ENCODE data around the gene DLK1. TPM values are rescaled to one million over a fixed set of nuclear protein-coding genes. Genes with fewer than 3 reads are reported as not detected.

The DLK1 gene
- total RNA-seq, 1 experiment from 2014 or later = 3.3 TPM

DNA sequence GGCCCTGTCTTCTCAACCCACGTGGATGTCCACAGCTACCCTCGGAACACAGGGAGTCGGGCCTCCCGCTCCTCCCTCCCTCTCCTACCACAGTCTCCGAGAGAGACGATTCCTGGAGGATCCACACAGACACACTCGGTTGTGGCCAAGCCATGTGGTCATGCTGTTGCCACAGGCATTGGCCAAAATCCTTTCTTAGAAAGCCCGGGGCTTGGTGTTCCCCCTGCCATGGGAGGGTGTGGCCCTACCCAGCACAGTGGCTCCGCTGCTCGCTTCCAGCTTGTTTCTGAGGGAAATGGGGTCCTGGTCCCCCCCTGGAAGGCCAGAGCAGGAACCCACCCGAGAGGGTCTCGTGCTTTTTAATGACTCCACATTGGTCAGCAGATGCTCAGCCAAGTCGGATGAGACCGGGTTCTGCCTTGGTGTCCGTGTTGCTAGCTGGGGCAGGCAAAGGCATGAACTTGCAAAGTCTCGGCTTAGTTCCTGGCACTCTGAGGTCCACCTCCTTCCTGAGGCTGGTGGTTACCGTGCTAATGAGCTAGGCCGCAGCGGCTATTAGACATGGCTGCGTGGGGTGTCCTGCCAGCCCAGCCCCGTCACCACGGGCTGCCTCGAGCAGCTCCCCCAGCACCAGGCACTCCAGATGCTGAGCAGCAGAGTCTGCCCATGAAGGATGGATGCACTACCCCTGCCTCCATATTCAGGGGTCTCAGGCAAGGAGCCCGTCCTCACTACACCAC is 52.4 kb downstream of the DLK1 start:
- Mint-ChIP-seq H3K27ac (no peak overlapping the region), H3K4me1 (no peaks in the 10 kb centered on the region), H3K9me3 (no peaks in the 10 kb centered on the region), H3K36me3 (no peaks in the 10 kb centered on the region), H3K27me3 (ENCODE audit: low read depth) (no peaks in the 10 kb centered on the region; the same call in 1 of the 2 replicates), H3K4me3 (no peak overlapping the region)
- POLR2A ChIA-PET = interaction anchor here (0.5 kb wide), 1 partner anchor 93 kb away, joined by 3 read pairs; no protein-coding TSS in a partner anchor
- CTCF ChIA-PET = interaction anchor here (0.8 to 1.7 kb wide), 3 partner anchors 10 to 126 kb away, joined by 3 to 4 read pairs (median 3); no protein-coding TSS in a partner anchor
- DNase-seq (ENCODE audit: low spot score) = no peak
- no peak for ATAC-seq
- TF ChIP-seq NFYB (CRISPR knock-in tag; conservative IDR thresholded peaks at IDR 0.05; ENCODE audit: low read depth) (no peak), FOXJ3 (CRISPR knock-in tag; IDR thresholded peaks at IDR 0.05; ENCODE audit: borderline replicate concordance) (no peak), ZNF232 (CRISPR knock-in tag; IDR thresholded peaks at IDR 0.05) (no peak), ZNF219 (CRISPR knock-in tag; IDR thresholded peaks at IDR 0.05; ENCODE audit: borderline replicate concordance) (no peak), ZNF263 (CRISPR knock-in tag; IDR thresholded peaks at IDR 0.05; ENCODE audit: low read depth) (no peak), ATF1 (CRISPR knock-in tag; IDR thresholded peaks at IDR 0.05) (no peak), ETV6 (CRISPR knock-in tag; IDR thresholded peaks at IDR 0.05) (no peak), GABPB1 (CRISPR knock-in tag; IDR thresholded peaks at IDR 0.05) (no peak), IRF2 (CRISPR knock-in tag; IDR thresholded peaks at IDR 0.05; ENCODE audit: borderline replicate concordance, low read depth) (no peak), CREB1 (CRISPR knock-in tag; IDR thresholded peaks at IDR 0.05) (no peak), MYBL2 (CRISPR knock-in tag; IDR thresholded peaks at IDR 0.05) (no peak)
- TF ChIP-seq, protein P1, sequence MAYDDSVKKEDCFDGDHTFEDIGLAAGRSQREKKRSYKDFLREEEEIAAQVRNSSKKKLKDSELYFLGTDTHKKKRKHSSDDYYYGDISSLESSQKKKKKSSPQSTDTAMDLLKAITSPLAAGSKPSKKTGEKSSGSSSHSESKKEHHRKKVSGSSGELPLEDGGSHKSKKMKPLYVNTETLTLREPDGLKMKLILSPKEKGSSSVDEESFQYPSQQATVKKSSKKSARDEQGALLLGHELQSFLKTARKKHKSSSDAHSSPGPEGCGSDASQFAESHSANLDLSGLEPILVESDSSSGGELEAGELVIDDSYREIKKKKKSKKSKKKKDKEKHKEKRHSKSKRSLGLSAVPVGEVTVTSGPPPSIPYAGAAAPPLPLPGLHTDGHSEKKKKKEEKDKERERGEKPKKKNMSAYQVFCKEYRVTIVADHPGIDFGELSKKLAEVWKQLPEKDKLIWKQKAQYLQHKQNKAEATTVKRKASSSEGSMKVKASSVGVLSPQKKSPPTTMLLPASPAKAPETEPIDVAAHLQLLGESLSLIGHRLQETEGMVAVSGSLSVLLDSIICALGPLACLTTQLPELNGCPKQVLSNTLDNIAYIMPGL (CRISPR knock-in tag; IDR thresholded peaks at IDR 0.05) = no peak
- TF ChIP-seq, protein P2, sequence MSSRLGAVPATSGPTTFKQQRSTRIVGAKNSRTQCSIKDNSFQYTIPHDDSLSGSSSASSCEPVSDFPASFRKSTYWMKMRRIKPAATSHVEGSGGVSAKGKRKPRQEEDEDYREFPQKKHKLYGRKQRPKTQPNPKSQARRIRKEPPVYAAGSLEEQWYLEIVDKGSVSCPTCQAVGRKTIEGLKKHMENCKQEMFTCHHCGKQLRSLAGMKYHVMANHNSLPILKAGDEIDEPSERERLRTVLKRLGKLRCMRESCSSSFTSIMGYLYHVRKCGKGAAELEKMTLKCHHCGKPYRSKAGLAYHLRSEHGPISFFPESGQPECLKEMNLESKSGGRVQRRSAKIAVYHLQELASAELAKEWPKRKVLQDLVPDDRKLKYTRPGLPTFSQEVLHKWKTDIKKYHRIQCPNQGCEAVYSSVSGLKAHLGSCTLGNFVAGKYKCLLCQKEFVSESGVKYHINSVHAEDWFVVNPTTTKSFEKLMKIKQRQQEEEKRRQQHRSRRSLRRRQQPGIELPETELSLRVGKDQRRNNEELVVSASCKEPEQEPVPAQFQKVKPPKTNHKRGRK (CRISPR knock-in tag; IDR thresholded peaks at IDR 0.05; ENCODE audit: borderline replicate concordance) = no peak
- TF ChIP-seq, protein P3, sequence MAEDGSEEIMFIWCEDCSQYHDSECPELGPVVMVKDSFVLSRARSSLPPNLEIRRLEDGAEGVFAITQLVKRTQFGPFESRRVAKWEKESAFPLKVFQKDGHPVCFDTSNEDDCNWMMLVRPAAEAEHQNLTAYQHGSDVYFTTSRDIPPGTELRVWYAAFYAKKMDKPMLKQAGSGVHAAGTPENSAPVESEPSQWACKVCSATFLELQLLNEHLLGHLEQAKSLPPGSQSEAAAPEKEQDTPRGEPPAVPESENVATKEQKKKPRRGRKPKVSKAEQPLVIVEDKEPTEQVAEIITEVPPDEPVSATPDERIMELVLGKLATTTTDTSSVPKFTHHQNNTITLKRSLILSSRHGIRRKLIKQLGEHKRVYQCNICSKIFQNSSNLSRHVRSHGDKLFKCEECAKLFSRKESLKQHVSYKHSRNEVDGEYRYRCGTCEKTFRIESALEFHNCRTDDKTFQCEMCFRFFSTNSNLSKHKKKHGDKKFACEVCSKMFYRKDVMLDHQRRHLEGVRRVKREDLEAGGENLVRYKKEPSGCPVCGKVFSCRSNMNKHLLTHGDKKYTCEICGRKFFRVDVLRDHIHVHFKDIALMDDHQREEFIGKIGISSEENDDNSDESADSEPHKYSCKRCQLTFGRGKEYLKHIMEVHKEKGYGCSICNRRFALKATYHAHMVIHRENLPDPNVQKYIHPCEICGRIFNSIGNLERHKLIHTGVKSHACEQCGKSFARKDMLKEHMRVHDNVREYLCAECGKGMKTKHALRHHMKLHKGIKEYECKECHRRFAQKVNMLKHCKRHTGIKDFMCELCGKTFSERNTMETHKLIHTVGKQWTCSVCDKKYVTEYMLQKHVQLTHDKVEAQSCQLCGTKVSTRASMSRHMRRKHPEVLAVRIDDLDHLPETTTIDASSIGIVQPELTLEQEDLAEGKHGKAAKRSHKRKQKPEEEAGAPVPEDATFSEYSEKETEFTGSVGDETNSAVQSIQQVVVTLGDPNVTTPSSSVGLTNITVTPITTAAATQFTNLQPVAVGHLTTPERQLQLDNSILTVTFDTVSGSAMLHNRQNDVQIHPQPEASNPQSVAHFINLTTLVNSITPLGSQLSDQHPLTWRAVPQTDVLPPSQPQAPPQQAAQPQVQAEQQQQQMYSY (CRISPR knock-in tag; IDR thresholded peaks at IDR 0.05) = no peak
- TF ChIP-seq, protein P4, sequence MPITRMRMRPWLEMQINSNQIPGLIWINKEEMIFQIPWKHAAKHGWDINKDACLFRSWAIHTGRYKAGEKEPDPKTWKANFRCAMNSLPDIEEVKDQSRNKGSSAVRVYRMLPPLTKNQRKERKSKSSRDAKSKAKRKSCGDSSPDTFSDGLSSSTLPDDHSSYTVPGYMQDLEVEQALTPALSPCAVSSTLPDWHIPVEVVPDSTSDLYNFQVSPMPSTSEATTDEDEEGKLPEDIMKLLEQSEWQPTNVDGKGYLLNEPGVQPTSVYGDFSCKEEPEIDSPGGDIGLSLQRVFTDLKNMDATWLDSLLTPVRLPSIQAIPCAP (CRISPR knock-in tag; IDR thresholded peaks at IDR 0.05) = no peak
- TF ChIP-seq, protein P5, sequence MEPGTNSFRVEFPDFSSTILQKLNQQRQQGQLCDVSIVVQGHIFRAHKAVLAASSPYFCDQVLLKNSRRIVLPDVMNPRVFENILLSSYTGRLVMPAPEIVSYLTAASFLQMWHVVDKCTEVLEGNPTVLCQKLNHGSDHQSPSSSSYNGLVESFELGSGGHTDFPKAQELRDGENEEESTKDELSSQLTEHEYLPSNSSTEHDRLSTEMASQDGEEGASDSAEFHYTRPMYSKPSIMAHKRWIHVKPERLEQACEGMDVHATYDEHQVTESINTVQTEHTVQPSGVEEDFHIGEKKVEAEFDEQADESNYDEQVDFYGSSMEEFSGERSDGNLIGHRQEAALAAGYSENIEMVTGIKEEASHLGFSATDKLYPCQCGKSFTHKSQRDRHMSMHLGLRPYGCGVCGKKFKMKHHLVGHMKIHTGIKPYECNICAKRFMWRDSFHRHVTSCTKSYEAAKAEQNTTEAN (CRISPR knock-in tag; IDR thresholded peaks at IDR 0.05) = no peak
- TF ChIP-seq, protein P6, sequence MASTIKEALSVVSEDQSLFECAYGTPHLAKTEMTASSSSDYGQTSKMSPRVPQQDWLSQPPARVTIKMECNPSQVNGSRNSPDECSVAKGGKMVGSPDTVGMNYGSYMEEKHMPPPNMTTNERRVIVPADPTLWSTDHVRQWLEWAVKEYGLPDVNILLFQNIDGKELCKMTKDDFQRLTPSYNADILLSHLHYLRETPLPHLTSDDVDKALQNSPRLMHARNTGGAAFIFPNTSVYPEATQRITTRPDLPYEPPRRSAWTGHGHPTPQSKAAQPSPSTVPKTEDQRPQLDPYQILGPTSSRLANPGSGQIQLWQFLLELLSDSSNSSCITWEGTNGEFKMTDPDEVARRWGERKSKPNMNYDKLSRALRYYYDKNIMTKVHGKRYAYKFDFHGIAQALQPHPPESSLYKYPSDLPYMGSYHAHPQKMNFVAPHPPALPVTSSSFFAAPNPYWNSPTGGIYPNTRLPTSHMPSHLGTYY (CRISPR knock-in tag; IDR thresholded peaks at IDR 0.05) = no peak
